CD14-positive monocyte (primary cell): ENCODE measurements around the gene TXNDC9. TPM values are rescaled to one million over a fixed set of nuclear protein-coding genes. Genes with fewer than 3 reads are reported as not detected.
A peak's percentile ranks its signal among the peaks of the same experiment; 100 is the strongest.
"Not testable (repeated sequence)": the region's sequence is repeated elsewhere in the genome, so short reads cannot be mapped to it uniquely, and the experiment has no call there.

ENCODE experiments used
- DNase-seq, 3 donors: peaks; one replicate each; pipeline ENCODE4 v3.0.0-alpha.2; 2011 to 2022
- H2AFZ ChIP-seq: 2 replicates; pipeline ENCODE4 v1.6.0; 2012; ENCODE audit warnings: mild to moderate bottlenecking, low read depth, low read length, inconsistent platforms; ENCODE audit not compliant: insufficient read depth, poor library complexity, severe bottlenecking
- H3K27ac ChIP-seq, 2 donors: 1 replicate in 1 of 2; 2 replicates in 1 of 2; pipeline ENCODE4 v1.5.1; 2012 to 2013; ENCODE audit warnings: low read length in 2 of 2, control low read depth in 1 of 2, inconsistent platforms in 1 of 2, low read depth in 1 of 2, mild to moderate bottlenecking in 1 of 2
- H3K27me3 ChIP-seq, 2 donors: one replicate each; pipeline versions ENCODE4 v1.6.0 to v1.6.1; 2011 to 2013; ENCODE audit warnings: low read length in 2 of 2; ENCODE audit not compliant: control insufficient read depth in 2 of 2, insufficient read depth in 2 of 2
- H3K36me3 ChIP-seq, 2 donors: replicated peaks in 1 of 2; 1 replicate in 1 of 2; 2 replicates in 1 of 2; pipeline versions ENCODE4 v1.5.1 to v1.6.1; 2012 to 2013; ENCODE audit warnings: low read length in 2 of 2, control low read depth in 1 of 2, inconsistent platforms in 1 of 2, mild to moderate bottlenecking in 1 of 2; ENCODE audit not compliant: insufficient read depth in 2 of 2, control insufficient read depth in 1 of 2
- H3K4me1 ChIP-seq, 2 donors: 1 replicate in 1 of 2; 2 replicates in 1 of 2; pipeline versions ENCODE4 v1.5.1 to v1.6.1; 2012 to 2013; ENCODE audit warnings: low read length in 2 of 2, control low read depth in 1 of 2, inconsistent platforms in 1 of 2, mild to moderate bottlenecking in 1 of 2, moderate library complexity in 1 of 2; ENCODE audit not compliant: insufficient read depth in 2 of 2, control insufficient read depth in 1 of 2
- H3K4me2 ChIP-seq: replicated peaks from 2 replicates; pipeline ENCODE3; 2012; ENCODE audit warnings: low read length, moderate library complexity, mild to moderate bottlenecking; ENCODE audit not compliant: poor library complexity, severe bottlenecking; ENCODE audit errors: extremely low read depth
- H3K4me3 ChIP-seq, 3 experiments: fragments of 200-600 bp in 1 of 3; sonication (generic) in 1 of 3; replicated peaks in 1 of 3; 1 replicate in 2 of 3; 2 replicates in 1 of 3; pipeline ENCODE4 v1.5.1; 2011 to 2013; ENCODE audit warnings: low read length in 3 of 3, mild to moderate bottlenecking in 3 of 3, control low read depth in 2 of 3, low read depth in 2 of 3, inconsistent platforms in 1 of 3, moderate library complexity in 1 of 3
- H3K79me2 ChIP-seq: 2 replicates; pipeline ENCODE4 v1.6.0; 2012; ENCODE audit warnings: mild to moderate bottlenecking, control low read depth, inconsistent platforms, low read length, moderate library complexity; ENCODE audit not compliant: insufficient read depth
- H3K9ac ChIP-seq: 2 replicates; pipeline ENCODE4 v1.6.0; 2017; ENCODE audit warnings: low read length, mild to moderate bottlenecking; ENCODE audit not compliant: insufficient read depth, poor library complexity, severe bottlenecking
- H3K9me3 ChIP-seq, 2 donors: replicated peaks in 1 of 2; 1 replicate in 1 of 2; 2 replicates in 1 of 2; pipeline versions ENCODE4 v1.5.1 to v1.6.1; 2012 to 2013; ENCODE audit warnings: low read length in 2 of 2, control low read depth in 1 of 2; ENCODE audit not compliant: control insufficient read depth in 1 of 2, insufficient read depth in 1 of 2
- H4K20me1 ChIP-seq: 2 replicates; pipeline ENCODE4 v1.6.0; 2012; ENCODE audit warnings: mild to moderate bottlenecking, low read length, control low read depth, moderate library complexity; ENCODE audit not compliant: insufficient read depth
- H3K27ac Mint-ChIP-seq, 7 donors: one replicate each; pipeline ENCODE4 v1.8.0; 2020; ENCODE audit warnings: mild to moderate bottlenecking in 7 of 7, mixed read lengths in 7 of 7, moderate library complexity in 6 of 7, inconsistent platforms in 2 of 7
- H3K27me3 Mint-ChIP-seq, 3 donors: one replicate each; pipeline ENCODE4 v1.8.0; 2021 to 2022; ENCODE audit warnings: low read depth in 3 of 3, mild to moderate bottlenecking in 3 of 3, mixed read lengths in 3 of 3, moderate library complexity in 3 of 3, inconsistent platforms in 1 of 3
- H3K36me3 Mint-ChIP-seq, 2 donors: one replicate each; pipeline ENCODE4 v1.8.0; 2020; ENCODE audit warnings: mixed read lengths in 2 of 2, inconsistent platforms in 1 of 2, mild to moderate bottlenecking in 1 of 2
- H3K4me1 Mint-ChIP-seq: one replicate; pipeline ENCODE4 v1.8.0; 2020; ENCODE audit warnings: mild to moderate bottlenecking, mixed read lengths
- H3K4me3 Mint-ChIP-seq, 2 donors: one replicate each; pipeline ENCODE4 v1.8.0; 2020; ENCODE audit warnings: mild to moderate bottlenecking in 2 of 2, mixed read lengths in 2 of 2, moderate library complexity in 1 of 2
- H3K9me3 Mint-ChIP-seq, 7 donors: one replicate each; pipeline ENCODE4 v1.8.0; 2020 to 2022; ENCODE audit warnings: mixed read lengths in 7 of 7, mild to moderate bottlenecking in 6 of 7, moderate library complexity in 6 of 7, inconsistent platforms in 2 of 7
- WGBS: methylation state at CpG from one replicate; pipeline ENCODE4 v1.1.5; 2013; ENCODE audit warnings: missing lambda C conversion rate; ENCODE audit not compliant: insufficient coverage; 5-methylcytosine and 5-hydroxymethylcytosine counted together
- intact Hi-C, 2 donors: fragments of 100-400 bp; cut with micrococcal nuclease; formaldehyde crosslinking; loops; one replicate each; pipeline versions ENCODE4 v1.15.0 to v1.15.1; 2023
- polyA plus RNA-seq, 3 donors: library from polyadenylated mRNA; depleted of rRNA in 1 of 3; unstranded in 2 of 3; stranded (reverse) in 1 of 3; fragments of 300-500 nt in 2 of 3; fragments of >200 nt in 1 of 3; fragmentation: Illumina TruSeq in 2 of 3; gene quantifications; 1 replicate in 2 of 3; 2 replicates in 1 of 3; pipeline ENCODE4 v1.2.3, GENCODE V29; 2012 to 2021
- TF ChIP-seq, protein P1 (sequence below): fragments of 200-600 bp; IDR thresholded peaks from one replicate; pipeline ENCODE4 v1.8.0; 2022; ENCODE audit warnings: antibody characterized with exemption, mild to moderate bottlenecking

Gene TXNDC9
- polyA plus RNA-seq, 3 donors = 8.8 to 45.6 (median 40.3) TPM

DNA sequence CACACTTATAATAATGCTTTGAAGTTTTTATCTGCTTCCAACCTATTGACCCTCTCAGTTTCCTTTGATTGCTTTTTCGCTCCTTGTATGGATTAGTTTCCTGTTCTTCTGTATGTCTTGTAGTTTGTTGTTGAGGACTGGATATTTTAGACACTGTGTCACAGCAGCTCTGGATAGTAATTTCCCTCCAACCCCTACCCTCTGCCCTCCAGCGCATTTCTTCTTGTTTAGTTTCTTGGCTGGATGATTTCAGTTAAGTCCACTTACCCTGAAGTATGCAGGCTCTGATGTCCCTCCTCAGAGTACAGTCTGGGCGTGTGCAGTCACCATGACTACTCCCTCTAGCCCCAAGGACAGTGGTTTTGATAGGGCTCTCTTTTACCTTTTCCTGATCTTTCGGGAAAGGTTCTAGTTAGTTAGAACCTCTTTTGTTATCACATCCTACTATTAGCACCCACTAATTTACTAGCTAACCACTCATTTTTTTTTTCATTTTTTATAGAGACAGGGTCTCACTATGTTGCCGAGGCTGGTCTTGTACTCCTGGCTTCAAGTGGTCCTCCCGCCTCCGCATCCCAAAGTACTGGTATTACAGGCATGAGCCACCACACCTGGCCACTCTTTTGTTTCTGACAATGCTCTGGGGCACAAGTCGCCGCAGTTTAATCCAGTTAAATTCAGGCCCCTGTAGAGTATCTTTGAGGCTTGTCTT is 18.8 kb downstream of the TXNDC9 start:
- no peak overlapping the region for H3K4me3 Mint-ChIP-seq
- peaks cover 50 to 61% of the 10 kb centered on the region in 2 donors for H3K36me3 Mint-ChIP-seq
- Histone ChIP-seq H3K4me1 (no peaks in the 10 kb centered on the region), H3K9me3 (peaks cover 0 to 10% of the 10 kb centered on the region in 2 donors), H3K79me2 (no peaks in the 10 kb centered on the region), H3K4me3 (no peak overlapping the region), H3K36me3 (peaks cover 53 to 55% of the 10 kb centered on the region in 2 donors), H4K20me1 (no peaks in the 10 kb centered on the region), H3K4me2 (no peak overlapping the region), H3K27me3 (no peaks in the 10 kb centered on the region), H3K9ac (no peak overlapping the region), H3K27ac (no peak overlapping the region), H2AFZ (no peak overlapping the region)
- no peaks in the 10 kb centered on the region for H3K4me1 Mint-ChIP-seq
- intact Hi-C loops = no loop called here
- DNase-seq = no peak
- peaks cover 0 to 13% (median 11%) of the 10 kb centered on the region in 7 donors for H3K9me3 Mint-ChIP-seq
- H3K27me3 Mint-ChIP-seq = no peaks in the 10 kb centered on the region
- 89% methylated on average over 5 of the region's 9 CpGs for WGBS
- TF ChIP-seq, protein P1, sequence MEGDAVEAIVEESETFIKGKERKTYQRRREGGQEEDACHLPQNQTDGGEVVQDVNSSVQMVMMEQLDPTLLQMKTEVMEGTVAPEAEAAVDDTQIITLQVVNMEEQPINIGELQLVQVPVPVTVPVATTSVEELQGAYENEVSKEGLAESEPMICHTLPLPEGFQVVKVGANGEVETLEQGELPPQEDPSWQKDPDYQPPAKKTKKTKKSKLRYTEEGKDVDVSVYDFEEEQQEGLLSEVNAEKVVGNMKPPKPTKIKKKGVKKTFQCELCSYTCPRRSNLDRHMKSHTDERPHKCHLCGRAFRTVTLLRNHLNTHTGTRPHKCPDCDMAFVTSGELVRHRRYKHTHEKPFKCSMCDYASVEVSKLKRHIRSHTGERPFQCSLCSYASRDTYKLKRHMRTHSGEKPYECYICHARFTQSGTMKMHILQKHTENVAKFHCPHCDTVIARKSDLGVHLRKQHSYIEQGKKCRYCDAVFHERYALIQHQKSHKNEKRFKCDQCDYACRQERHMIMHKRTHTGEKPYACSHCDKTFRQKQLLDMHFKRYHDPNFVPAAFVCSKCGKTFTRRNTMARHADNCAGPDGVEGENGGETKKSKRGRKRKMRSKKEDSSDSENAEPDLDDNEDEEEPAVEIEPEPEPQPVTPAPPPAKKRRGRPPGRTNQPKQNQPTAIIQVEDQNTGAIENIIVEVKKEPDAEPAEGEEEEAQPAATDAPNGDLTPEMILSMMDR = no peak
- H3K27ac Mint-ChIP-seq = no peak overlapping the region

GRCh38 chr2:99301097-99301496 is 35.0 kb downstream of the TXNDC9 start, which contains the start of gene LYG1:
TSS of gene LYG1 (minus strand) at chr2:99301197. CDS start at chr2:99295670, 5,527 bp downstream.
- H3K4me3 Mint-ChIP-seq, H3K4me2 ChIP-seq, DNase-seq, H3K4me3 ChIP-seq, H3K27me3 Mint-ChIP-seq, H3K9me3 Mint-ChIP-seq, H3K9ac ChIP-seq, H3K4me1 Mint-ChIP-seq, H3K9me3 ChIP-seq, H3K27ac ChIP-seq, intact Hi-C loops, H2AFZ ChIP-seq, H3K79me2 ChIP-seq, H3K36me3 ChIP-seq, H4K20me1 ChIP-seq, H3K27me3 ChIP-seq, H3K4me1 ChIP-seq: not testable (repeated sequence)
- no CpG with 5 or more reads among the region's 2 CpGs for WGBS
- peak within 1 kb of the TSS in 1 of 7 donors; percentile 23 for H3K27ac Mint-ChIP-seq
- peaks cover 10 to 25% of the 10 kb centered on the region in 2 donors for H3K36me3 Mint-ChIP-seq
